ENCODE measurements around the gene LVRN. TPM values are rescaled to one million over a fixed set of nuclear protein-coding genes. Genes with fewer than 3 reads are reported as not detected.

LVRN gene
- polyA plus RNA-seq, 3 donors = not detected

DNA sequence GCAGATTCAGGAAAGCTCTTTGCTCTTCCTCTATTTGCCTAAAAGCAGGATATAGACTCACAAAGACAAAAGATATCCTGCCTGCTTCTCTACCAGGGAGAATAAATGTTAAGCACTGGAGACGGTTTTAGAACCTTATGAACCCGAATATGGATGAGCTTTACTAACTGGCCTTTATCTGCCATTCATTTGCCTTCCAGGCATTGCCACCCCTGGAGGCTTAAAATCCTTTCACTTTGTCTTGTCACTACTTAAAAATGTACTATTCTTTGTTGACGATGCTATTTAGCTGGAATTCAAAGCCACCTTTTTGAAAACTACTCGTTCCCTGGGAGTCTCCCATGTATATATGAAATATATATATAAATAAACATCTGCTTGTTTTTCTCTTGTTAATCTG, 23.2 kb upstream of the LVRN start:
- no peak overlapping the region for H3K27ac Mint-ChIP-seq
- no peak overlapping the region for H2AFZ ChIP-seq (ENCODE audit: insufficient read depth, low read depth, low read length, poor library complexity, severe bottlenecking)
- WGBS (ENCODE audit: insufficient coverage) = 83% methylated on average over 2 of the region's 4 CpGs

GRCh38 chr5:115940080-115940810, 22.0 kb upstream of the LVRN start:
- Histone ChIP-seq H2AFZ (ENCODE audit: insufficient read depth, low read depth, low read length, poor library complexity, severe bottlenecking) (no peak overlapping the region), H3K4me1 (ENCODE audit: control insufficient read depth in 1 of 2, insufficient read depth in 2 of 2, low read length in 2 of 2) (no peaks in the 10 kb centered on the region), H3K4me2 (replicated peaks; ENCODE audit: extremely low read depth, low read length, poor library complexity, severe bottlenecking) (no peak overlapping the region), H4K20me1 (ENCODE audit: insufficient read depth, low read length) (no peaks in the 10 kb centered on the region), H3K9ac (ENCODE audit: insufficient read depth, low read length, poor library complexity, severe bottlenecking) (no peak overlapping the region), H3K9me3 (replicated peaks in 1 of 2; ENCODE audit: control insufficient read depth in 1 of 2, insufficient read depth in 1 of 2, low read length in 2 of 2) (no peaks in the 10 kb centered on the region), H3K4me3 (replicated peaks in 1 of 3; ENCODE audit: low read depth in 2 of 3, low read length in 3 of 3) (no peak overlapping the region), H3K27ac (ENCODE audit: low read depth in 1 of 2, low read length in 2 of 2) (no peak overlapping the region), H3K27me3 (ENCODE audit: control insufficient read depth in 2 of 2, insufficient read depth in 2 of 2, low read length in 2 of 2) (no peaks in the 10 kb centered on the region), H3K79me2 (ENCODE audit: insufficient read depth, low read length) (no peaks in the 10 kb centered on the region), H3K36me3 (replicated peaks in 1 of 2; ENCODE audit: control insufficient read depth in 1 of 2, insufficient read depth in 2 of 2, low read length in 2 of 2) (no peaks in the 10 kb centered on the region)
- peak overlapping the region in 1 of 7 donors; percentile 16 for H3K27ac Mint-ChIP-seq
- WGBS (ENCODE audit: insufficient coverage) = no CpG with 5 or more reads among the region's 4 CpGs
- H3K27me3 Mint-ChIP-seq (ENCODE audit: low read depth in 3 of 3) = peaks cover 1 to 9% (median 5%) of the 10 kb centered on the region in 3 donors
- TF ChIP-seq, protein P1, sequence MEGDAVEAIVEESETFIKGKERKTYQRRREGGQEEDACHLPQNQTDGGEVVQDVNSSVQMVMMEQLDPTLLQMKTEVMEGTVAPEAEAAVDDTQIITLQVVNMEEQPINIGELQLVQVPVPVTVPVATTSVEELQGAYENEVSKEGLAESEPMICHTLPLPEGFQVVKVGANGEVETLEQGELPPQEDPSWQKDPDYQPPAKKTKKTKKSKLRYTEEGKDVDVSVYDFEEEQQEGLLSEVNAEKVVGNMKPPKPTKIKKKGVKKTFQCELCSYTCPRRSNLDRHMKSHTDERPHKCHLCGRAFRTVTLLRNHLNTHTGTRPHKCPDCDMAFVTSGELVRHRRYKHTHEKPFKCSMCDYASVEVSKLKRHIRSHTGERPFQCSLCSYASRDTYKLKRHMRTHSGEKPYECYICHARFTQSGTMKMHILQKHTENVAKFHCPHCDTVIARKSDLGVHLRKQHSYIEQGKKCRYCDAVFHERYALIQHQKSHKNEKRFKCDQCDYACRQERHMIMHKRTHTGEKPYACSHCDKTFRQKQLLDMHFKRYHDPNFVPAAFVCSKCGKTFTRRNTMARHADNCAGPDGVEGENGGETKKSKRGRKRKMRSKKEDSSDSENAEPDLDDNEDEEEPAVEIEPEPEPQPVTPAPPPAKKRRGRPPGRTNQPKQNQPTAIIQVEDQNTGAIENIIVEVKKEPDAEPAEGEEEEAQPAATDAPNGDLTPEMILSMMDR (IDR thresholded peaks at IDR 0.05) = no peak
- H3K36me3 Mint-ChIP-seq = no peaks in the 10 kb centered on the region
- H3K4me3 Mint-ChIP-seq = no peak overlapping the region
- intact Hi-C loops (cut with micrococcal nuclease) = no loop called here
- H3K4me1 Mint-ChIP-seq = peaks cover 4% of the 10 kb centered on the region
- no peak for DNase-seq
- H3K9me3 Mint-ChIP-seq = peaks cover 0 to 8% (median 4%) of the 10 kb centered on the region in 7 donors

More for the DNA sequence above, 23.2 kb upstream of the LVRN start:
- Mint-ChIP-seq H3K4me3 (no peak overlapping the region), H3K36me3 (no peaks in the 10 kb centered on the region), H3K27me3 (ENCODE audit: low read depth in 3 of 3) (peaks cover 1 to 9% (median 5%) of the 10 kb centered on the region in 3 donors), H3K4me1 (peaks cover 4% of the 10 kb centered on the region), H3K9me3 (peaks cover 0 to 7% (median 4%) of the 10 kb centered on the region in 7 donors)
- no peaks in the 10 kb centered on the region for H4K20me1 ChIP-seq (ENCODE audit: insufficient read depth, low read length)
- no peak overlapping the region for H3K27ac ChIP-seq (ENCODE audit: low read depth in 1 of 2, low read length in 2 of 2)
- intact Hi-C loops (cut with micrococcal nuclease) = no loop called here
- H3K36me3 ChIP-seq (replicated peaks in 1 of 2; ENCODE audit: control insufficient read depth in 1 of 2, insufficient read depth in 2 of 2, low read length in 2 of 2) = no peaks in the 10 kb centered on the region
- TF ChIP-seq, protein P1 (IDR thresholded peaks at IDR 0.05) = no peak
- H3K9me3 ChIP-seq (replicated peaks in 1 of 2; ENCODE audit: control insufficient read depth in 1 of 2, insufficient read depth in 1 of 2, low read length in 2 of 2) = no peaks in the 10 kb centered on the region
- H3K4me1 ChIP-seq (ENCODE audit: control insufficient read depth in 1 of 2, insufficient read depth in 2 of 2, low read length in 2 of 2) = no peaks in the 10 kb centered on the region
- DNase-seq = no peak
- H3K9ac ChIP-seq (ENCODE audit: insufficient read depth, low read length, poor library complexity, severe bottlenecking) = no peak overlapping the region
- no peak overlapping the region for H3K4me2 ChIP-seq (replicated peaks; ENCODE audit: extremely low read depth, low read length, poor library complexity, severe bottlenecking)
- H3K79me2 ChIP-seq (ENCODE audit: insufficient read depth, low read length) = no peaks in the 10 kb centered on the region
- no peaks in the 10 kb centered on the region for H3K27me3 ChIP-seq (ENCODE audit: control insufficient read depth in 2 of 2, insufficient read depth in 2 of 2, low read length in 2 of 2)
- no peak overlapping the region for H3K4me3 ChIP-seq (replicated peaks in 1 of 3; ENCODE audit: low read depth in 2 of 3, low read length in 3 of 3)
